CD4-positive, alpha-beta T cell treated with Interleukin-4 for 1 hour (primary cell): ENCODE data around the gene ZFR.
"Not testable (repeated sequence)": the region's sequence is repeated elsewhere in the genome, so short reads cannot be mapped to it uniquely, and the experiment has no call there.

Experiments
- DNase-seq, 2 donors: peaks; one replicate each; pipeline ENCODE4 v3.0.0-alpha.2; 2020 to 2022

ZFR gene

GRCh38 chr5:32450952-32451351, 6.4 kb upstream of the ZFR start:
- no peak for DNase-seq

GRCh38 chr5:32449262-32449661, 4.7 kb upstream of the ZFR start:
- DNase-seq = no peak

- peak in 1 of 2 donors; percentile 56 for DNase-seq
Measured at GRCh38 chr5:32446630-32447029, 2.1 kb upstream of the ZFR start.

GRCh38 chr5:32445831-32446614, 1.5 kb upstream of the ZFR start:
- no peak for DNase-seq

GRCh38 chr5:32445287-32445758, 783 bp upstream of the ZFR start:
- no peak for DNase-seq

- peak; percentile 50 to 65 for DNase-seq
Measured at GRCh38 chr5:32443541-32444430, 754 bp downstream of the ZFR start.

- DNase-seq = peak in 1 of 2 donors; percentile 24
Measured at GRCh38 chr5:32443145-32443540, 1.4 kb downstream of the ZFR start.

GRCh38 chr5:32439086-32439642, 5.4 kb downstream of the ZFR start:
- DNase-seq = no peak

- no peak for DNase-seq
Measured at GRCh38 chr5:32436553-32437242, 7.8 kb downstream of the ZFR start.

GRCh38 chr5:32435383-32435782, 9.2 kb downstream of the ZFR start:
- DNase-seq = no peak

GRCh38 chr5:32434221-32434620, 10.3 kb downstream of the ZFR start:
- DNase-seq = no peak

GRCh38 chr5:32432633-32433032, 11.9 kb downstream of the ZFR start:
- no peak for DNase-seq

- DNase-seq = not testable (repeated sequence)
Measured at GRCh38 chr5:32430825-32431224, 13.7 kb downstream of the ZFR start.

GRCh38 chr5:32428426-32428825, 16.1 kb downstream of the ZFR start:
- DNase-seq = no peak

- DNase-seq = no peak
Measured at GRCh38 chr5:32426440-32427151, 17.9 kb downstream of the ZFR start.

- DNase-seq = no peak
Measured at GRCh38 chr5:32422697-32423096, 21.8 kb downstream of the ZFR start.

GRCh38 chr5:32421075-32421474, 23.5 kb downstream of the ZFR start:
- no peak for DNase-seq

- DNase-seq = no peak
Measured at GRCh38 chr5:32420506-32420905, 24.0 kb downstream of the ZFR start.

GRCh38 chr5:32419791-32420190, 24.7 kb downstream of the ZFR start:
- no peak for DNase-seq

GRCh38 chr5:32413466-32414263, 30.9 kb downstream of the ZFR start:
- no peak for DNase-seq

- DNase-seq = no peak
Measured at GRCh38 chr5:32410630-32411029, 33.9 kb downstream of the ZFR start.
